HG02981 (cell line): ENCODE results near the gene SPESP1.
"Not testable (repeated sequence)": the region's sequence is repeated elsewhere in the genome, so short reads cannot be mapped to it uniquely, and the experiment has no call there.

Experiments used
- ATAC-seq: cut with Tn5 transposase; IDR thresholded peaks from one replicate; pipeline ENCODE4 v1.9.1; 2021; ENCODE audit warnings: mild to moderate bottlenecking, moderate library complexity; ENCODE audit not compliant: unreplicated experiment

The SPESP1 gene

GRCh38 chr15:68962465-68962864, 32.1 kb downstream of the SPESP1 start:
- no peak for ATAC-seq

- not testable (repeated sequence) for ATAC-seq
Measured at GRCh38 chr15:68963719-68964118, 33.4 kb downstream of the SPESP1 start.

DNA sequence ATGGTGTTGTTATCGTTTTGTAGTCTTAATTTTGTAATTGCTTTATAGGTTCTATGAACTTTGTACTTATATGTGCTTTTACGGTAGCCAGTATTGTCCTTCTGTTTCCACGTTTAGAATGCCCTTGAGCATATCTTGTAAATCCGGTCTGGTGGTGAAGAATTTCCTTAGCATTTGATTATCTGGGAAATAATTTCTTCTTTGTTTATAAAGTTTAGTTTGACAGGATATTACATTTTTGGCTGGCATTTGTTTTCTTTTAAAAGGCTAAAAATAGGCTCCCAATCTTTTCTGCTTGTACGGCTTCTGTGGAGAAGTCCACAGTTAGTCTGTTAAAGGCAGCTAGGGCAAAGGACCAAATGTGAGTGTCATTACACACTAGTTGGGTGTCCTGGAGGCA, 36.7 kb downstream of the SPESP1 start:
- no peak for ATAC-seq

DNA sequence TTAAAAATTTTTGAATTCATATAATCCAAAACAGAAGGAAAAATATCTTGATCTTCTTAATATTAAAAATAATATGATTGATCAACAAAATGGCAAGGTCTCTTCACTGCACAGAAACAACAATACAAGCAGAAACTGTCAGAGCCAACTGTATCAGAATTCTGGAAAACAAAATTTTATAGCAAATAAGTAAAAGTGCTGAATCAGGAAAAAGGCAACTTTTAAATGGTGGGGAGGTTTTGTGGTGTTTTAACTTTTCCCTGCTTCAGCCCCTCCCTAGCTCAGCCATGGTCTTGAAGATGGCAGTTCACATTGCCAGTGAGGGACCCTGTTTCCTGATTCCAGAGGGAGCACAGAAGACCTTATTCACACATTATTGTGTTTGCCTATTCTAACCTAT, 37.6 kb downstream of the SPESP1 start:
- ATAC-seq: no peak

GRCh38 chr15:68969298-68969697, 39.0 kb downstream of the SPESP1 start:
- no peak for ATAC-seq

- ATAC-seq: no peak
Measured at GRCh38 chr15:68972201-68973065, 42.1 kb downstream of the SPESP1 start.

DNA sequence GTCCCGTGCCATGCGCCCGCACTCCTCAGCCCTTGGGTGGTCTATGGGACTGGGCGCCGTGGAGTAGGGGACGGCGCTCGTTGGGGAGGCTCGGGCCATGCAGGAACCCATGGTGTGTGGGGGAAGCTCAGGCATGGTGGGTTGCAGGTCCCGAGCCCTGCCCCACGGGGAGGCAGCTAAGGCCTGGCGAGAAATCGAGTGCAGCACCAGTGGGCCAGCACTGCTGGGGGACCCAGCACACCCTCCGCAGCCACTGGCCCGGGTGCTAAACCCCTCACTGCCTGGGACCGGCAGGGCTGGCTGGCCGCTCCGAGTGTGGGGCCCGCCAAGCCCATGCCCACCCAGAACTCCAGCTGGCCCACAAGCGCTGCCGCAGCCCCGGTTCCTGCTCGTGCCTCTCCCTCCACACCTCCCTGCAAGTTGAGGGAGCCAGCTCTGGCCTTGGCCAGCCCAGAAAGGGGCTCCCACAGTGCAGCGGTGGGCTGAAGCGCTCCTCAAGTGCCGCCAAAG, 45.4 kb downstream of the SPESP1 start:
- not testable (repeated sequence) for ATAC-seq

- ATAC-seq: not testable (repeated sequence)
Measured at GRCh38 chr15:68977426-68977825, 47.1 kb downstream of the SPESP1 start.

- ATAC-seq: no peak
Measured at GRCh38 chr15:68979006-68979405, 48.7 kb downstream of the SPESP1 start.

DNA sequence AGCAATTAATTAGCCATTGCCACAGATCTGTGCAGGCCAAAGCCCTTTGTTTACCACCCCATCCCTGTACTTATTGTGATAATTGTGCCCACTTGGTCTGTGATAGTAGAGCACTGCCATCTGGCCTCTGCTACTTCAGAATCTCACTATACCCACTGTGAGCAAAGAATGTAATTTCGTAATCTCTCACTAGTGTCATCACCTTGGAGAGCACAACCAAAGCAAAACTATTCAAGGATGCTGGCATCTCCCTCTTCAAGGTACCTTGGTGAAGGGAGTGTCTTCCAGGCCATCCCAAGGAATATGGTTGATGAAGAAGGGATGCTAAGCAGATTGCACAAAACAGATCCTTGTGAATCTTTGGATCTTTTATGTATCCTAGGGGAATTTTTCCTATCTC, 49.5 kb downstream of the SPESP1 start:
- ATAC-seq: no peak

GRCh38 chr15:68980786-68981185, 50.5 kb downstream of the SPESP1 start:
- no peak for ATAC-seq

- ATAC-seq: no peak
Measured at GRCh38 chr15:68981941-68982340, 51.6 kb downstream of the SPESP1 start.

- ATAC-seq: no peak
Measured at GRCh38 chr15:68982976-68983563, 52.7 kb downstream of the SPESP1 start.

DNA sequence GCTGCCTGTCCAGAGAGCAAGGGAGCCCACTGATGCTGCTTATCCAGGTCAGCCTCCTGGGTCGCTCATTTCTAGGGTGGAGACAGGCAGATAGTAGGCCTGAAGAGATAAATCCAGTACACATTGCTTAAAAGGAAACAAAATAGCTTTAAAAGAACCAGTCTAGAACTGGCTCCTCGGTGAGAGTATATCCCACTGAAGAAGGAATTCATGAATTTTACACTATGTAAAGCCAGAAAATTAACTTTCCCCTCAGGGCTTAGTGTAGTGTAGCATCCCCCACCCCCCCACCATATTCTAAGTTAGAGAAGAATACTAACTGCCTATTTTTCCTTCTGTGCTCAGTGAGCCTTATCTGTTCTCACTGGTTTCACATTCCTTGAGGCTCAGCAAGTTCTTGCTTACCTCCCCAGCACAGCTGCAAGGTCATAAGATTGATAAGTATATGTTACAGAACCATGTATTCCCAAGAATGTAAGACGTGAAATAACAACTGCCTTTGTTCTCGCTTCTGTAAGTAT, 53.7 kb downstream of the SPESP1 start:
- ATAC-seq: no peak

GRCh38 chr15:68984586-68984985, 54.3 kb downstream of the SPESP1 start:
- no peak for ATAC-seq

- no peak for ATAC-seq
Measured at GRCh38 chr15:68985361-68985891, 55.1 kb downstream of the SPESP1 start.

GRCh38 chr15:68986322-68986721, 56.0 kb downstream of the SPESP1 start:
- ATAC-seq: no peak

GRCh38 chr15:68987120-68987519, 56.8 kb downstream of the SPESP1 start:
- ATAC-seq: no peak

GRCh38 chr15:68987676-68988075, 57.4 kb downstream of the SPESP1 start:
- ATAC-seq: no peak

GRCh38 chr15:68989541-68990230, 59.4 kb downstream of the SPESP1 start:
- no peak for ATAC-seq
